Measurements from ENCODE around the gene PNMA6E.

The PNMA6E gene

GRCh38 chrX:153361781-153362397 lies 39.3 kb downstream of the PNMA6E start:
- no peak for TF ChIP-seq CTCF (IDR thresholded peaks at IDR 0.05; ENCODE audit: low read depth, low read length)

GRCh38 chrX:153357877-153358276 lies 43.3 kb downstream of the PNMA6E start:
- no peak for TF ChIP-seq CTCF (IDR thresholded peaks at IDR 0.05; ENCODE audit: low read depth, low read length)
- no peak overlapping the region for H3K4me3 ChIP-seq (ENCODE audit: low read depth, low read length)

More at GRCh38 chrX:153361781-153362397, 39.3 kb downstream of the PNMA6E start:
- H3K4me3 ChIP-seq (ENCODE audit: low read depth, low read length): no peak overlapping the region

GRCh38 chrX:153353416-153353815 lies 47.7 kb downstream of the PNMA6E start:
- H3K4me3 ChIP-seq (ENCODE audit: low read depth, low read length): no peak overlapping the region
- TF ChIP-seq CTCF (IDR thresholded peaks at IDR 0.05; ENCODE audit: low read depth, low read length): no peak

- H3K4me3 ChIP-seq (ENCODE audit: low read depth, low read length): no peak overlapping the region
- TF ChIP-seq CTCF (IDR thresholded peaks at IDR 0.05; ENCODE audit: low read depth, low read length): no peak
These were observed 48.3 kb downstream of the PNMA6E start for GRCh38 chrX:153352858-153353257.

- no peak overlapping the region for H3K4me3 ChIP-seq (ENCODE audit: low read depth, low read length)
- no peak for TF ChIP-seq CTCF (IDR thresholded peaks at IDR 0.05; ENCODE audit: low read depth, low read length)
These were observed 49.2 kb downstream of the PNMA6E start for GRCh38 chrX:153351981-153352380.

- no peak for TF ChIP-seq CTCF (IDR thresholded peaks at IDR 0.05; ENCODE audit: low read depth, low read length)
- no peak overlapping the region for H3K4me3 ChIP-seq (ENCODE audit: low read depth, low read length)
These were observed 51.2 kb downstream of the PNMA6E start for GRCh38 chrX:153349952-153350351.

GRCh38 chrX:153348421-153348820 lies 52.7 kb downstream of the PNMA6E start:
- no peak for TF ChIP-seq CTCF (IDR thresholded peaks at IDR 0.05; ENCODE audit: low read depth, low read length)
- no peak overlapping the region for H3K4me3 ChIP-seq (ENCODE audit: low read depth, low read length)

All from WI38 (cell line).